ENCODE results near the gene SLC19A3.
"Not testable (repeated sequence)": the region's sequence is repeated elsewhere in the genome, so short reads cannot be mapped to it uniquely, and the experiment has no call there.

The SLC19A3 gene

DNA sequence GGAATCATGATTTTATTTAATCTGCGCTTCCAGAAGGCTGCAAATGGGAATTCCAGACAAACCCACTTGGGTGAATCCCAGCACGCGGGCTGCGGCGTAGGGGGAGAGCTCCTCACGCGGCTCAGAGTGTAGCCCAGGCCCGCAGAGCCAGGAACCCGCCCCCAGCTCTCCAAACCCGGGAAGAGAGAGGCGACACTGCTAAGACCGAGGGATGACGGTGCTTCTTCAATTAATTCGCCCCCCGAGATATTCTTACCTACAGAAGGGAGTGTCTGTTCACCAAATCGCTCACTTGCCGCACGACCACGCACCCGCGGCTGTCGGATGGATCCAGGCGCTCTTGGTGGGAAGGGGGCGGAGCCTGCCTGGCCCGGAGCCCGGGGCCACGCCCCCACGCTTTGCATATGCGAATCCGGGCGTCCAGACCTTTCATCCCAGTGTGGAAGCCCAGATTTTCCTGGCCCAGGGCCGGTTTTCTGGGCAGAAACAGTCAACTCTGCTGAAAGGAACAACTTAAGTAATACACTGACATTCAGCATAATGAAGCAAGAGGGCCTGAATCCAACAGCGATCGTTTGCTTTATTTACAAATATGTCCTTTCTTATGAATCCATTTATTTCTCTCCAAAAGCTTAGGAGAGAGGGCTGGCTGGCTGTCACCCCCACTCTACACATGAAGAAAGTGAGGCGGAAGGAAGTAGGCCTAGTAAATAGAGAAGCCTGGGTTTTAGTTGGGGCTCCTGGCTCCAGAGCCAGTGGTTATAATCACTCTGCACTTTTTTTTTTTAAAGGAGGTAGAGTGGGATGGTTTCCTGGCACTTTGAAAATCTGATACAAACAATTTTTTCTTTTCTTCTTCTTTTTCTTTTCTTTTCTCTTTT is at the start of gene SLC19A3:
SLC19A3 (minus strand) TSS at position 342 of the 881 bp plus-strand sequence. CDS start 15,710 bp downstream, outside the sequence.
- FAIRE-seq, result no peak
- no peak for DNase-seq (ENCODE audit: low spot score)

DNA sequence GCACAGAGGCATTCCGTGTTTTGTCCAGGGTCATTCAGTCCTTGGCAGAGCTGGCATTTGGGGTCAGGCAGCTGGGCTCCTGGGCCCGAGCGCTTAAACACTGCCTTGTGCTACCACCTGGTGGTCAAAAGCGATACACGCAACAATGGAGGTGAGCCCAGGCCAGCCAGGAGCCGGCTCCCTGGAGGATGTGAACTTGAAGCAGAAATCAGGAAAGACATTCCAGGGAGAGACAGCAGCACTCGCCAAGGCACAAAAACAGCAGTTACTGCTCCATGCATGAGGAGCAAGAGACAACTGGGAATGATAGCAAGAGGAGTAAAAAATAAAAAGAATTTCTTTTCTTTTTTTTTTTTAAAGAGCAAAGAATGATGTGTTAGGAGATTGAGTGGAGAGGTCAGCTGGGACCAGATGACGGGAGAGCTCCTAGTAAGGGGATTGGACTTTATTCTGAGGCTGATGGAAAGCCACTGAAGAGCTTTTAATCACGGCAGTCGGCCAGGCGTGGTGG is 48.6 kb upstream of the SLC19A3 start:
- FAIRE-seq, result no peak

DNA sequence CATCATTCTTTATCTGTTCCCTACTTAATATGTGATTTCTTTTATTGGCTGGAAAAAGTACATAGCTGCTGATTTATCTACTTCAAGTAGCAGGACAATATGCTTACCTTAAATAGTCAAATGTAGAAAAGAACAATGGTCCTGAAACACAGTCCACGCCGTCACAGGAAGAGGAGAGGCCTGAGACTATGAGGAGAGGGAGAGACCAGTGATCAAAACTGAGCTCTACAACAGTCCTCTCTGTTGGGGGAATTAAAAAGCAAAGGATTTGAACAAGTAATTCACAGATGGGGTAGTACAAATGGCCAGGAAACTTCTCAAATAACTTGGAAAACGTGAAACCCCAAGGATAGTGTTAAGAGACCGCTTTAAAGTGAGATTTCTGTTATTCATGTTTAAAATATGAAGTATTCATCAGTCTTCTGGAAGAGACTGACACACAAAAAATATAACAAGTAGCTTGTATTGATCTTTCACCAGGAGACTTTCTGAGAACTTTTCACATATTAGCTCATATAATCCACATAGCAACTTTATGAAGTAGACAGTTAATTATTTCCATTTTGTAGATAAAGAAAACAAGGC is 48.1 kb upstream of the SLC19A3 start:
- no peak for FAIRE-seq
- no peak for DNase-seq (ENCODE audit: low spot score)

More for the DNA sequence above, 48.6 kb upstream of the SLC19A3 start:
- DNase-seq (ENCODE audit: low spot score), result peak; percentile 84

DNA sequence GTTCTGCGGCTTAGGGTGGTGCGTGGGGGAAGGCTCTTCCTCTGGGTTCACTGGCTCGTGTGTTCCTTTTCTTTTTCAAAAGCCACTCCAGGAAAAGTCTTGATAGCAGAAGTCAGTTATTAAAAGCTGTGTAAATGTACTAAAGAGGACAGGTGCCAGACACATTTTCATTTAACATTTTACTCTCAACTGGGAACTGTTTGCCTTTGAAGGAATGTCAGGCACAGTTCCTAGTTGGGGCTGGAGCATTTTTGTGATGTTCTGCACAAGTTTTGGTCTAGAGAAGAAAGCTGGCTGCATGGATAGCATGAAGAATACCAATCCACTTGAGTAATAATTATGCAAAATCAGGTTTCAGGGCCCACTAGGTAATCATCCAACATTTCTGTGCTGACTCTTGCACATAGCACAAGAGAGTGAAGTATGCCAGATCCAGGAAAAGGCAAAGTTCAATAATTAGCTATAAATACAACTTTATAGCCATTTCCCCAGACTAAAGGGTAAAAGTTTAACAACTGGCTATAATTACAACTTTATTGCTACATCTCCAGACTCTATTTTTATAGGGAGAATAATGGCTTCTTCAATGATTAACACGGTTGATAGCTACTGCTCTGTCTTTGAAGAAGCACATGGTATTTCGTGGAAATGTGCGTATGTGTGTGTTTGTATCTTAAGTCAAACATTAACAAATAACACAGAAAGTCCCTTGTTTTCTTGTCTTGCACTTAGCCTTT is 44.1 kb upstream of the SLC19A3 start:
- DNase-seq (ENCODE audit: low spot score) (no peak), FAIRE-seq (no peak)

DNA sequence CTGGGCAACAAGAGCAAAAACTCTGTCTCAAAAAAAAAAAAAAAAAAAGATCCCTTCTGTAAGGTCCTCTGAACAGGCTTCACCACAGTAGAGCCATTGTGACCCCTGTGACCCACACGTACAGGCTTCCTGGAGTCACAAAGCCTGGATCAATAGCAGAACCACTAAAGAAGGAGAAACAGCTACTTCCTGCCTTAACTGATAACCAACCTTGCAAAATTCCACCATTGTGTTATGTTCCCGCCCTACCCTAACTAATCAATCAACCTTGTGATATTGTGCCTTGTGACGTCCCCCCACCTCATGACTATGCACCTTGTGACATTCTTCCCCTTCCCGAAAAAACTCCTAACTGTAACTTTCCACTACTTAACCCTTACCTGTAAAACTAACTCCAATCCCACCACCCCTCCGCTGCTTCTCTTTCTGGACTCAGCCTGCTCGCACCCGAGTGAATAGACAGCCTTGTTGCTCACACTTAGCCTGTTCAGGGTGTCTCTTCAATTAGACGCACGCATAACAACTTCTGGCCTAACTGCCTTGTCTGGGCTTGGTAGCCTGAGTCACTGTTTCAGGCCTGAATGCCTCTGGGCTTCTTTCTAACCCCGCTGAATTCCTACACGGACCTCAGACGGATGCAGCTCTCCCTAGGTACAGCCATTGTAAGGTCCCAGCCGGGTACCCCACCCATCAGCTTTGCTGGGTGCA is 41.7 kb upstream of the SLC19A3 start:
- no peak for FAIRE-seq
- no peak for DNase-seq (ENCODE audit: low spot score)

DNA sequence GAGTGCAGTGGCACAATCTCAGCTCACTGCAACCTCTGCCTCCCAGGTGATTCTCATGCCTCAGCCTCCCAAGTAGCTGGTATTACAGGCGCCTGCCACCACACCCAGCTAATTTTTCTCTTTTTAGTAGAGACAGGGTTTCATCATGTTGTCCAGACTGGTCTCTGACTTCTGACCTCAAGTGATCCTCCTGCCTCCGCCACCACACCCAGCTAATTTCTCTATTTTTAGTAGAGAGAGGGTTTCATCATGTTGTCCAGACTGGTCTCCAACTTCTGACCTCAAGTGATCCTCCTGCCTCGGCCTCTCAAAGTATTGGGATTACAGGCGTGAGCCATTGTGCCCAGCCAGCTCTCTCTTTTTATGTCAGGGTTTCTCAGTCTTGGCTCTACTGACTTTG is 38.4 kb upstream of the SLC19A3 start:
- DNase-seq (ENCODE audit: low spot score); FAIRE-seq: not testable (repeated sequence)

DNA sequence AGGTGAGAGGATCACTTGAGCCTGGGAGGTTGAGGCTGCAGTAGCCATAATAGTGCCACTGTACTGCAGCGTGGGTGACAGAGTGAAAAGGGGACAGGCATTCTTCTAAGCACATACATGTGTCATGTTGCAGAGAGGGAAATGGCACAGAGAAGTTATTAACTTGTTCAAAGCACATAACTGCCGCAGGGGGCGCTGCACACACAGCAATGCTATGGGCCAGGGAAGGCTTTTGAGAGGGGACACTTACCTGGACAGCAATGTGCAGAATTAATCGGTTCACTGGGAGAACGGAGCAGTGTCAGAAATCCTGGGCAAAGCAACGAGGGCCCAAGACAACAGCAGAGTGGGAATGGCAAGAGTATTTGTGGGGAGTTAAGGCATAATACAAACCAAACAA is 30.3 kb upstream of the SLC19A3 start:
- FAIRE-seq, result no peak

DNA sequence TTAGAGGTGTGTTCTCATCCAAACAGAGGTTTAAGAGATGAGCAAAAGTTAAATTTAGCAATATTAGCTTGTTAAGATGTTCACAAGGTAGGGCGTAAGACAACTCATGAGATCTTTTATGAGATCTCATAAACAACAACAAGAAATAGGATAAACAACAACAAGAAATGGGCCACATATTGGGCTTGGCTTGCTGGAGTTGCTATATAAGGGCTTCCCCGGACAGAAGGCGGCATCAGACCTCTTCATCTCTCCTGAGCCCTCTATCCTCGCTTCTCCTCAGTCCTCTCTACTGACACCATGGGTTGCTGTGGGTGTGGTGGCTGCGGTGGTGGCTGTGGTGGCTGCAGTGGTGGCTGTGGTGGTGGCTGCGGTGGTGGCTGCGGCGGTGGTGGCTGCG is 27.8 kb upstream of the SLC19A3 start, which contains the start of gene SCYGR8:
SCYGR8 (plus strand) TSS at position 301 of the 400 bp plus-strand sequence; CDS start at position 301, 0 bp downstream.
- DNase-seq (ENCODE audit: low spot score) (no peak), FAIRE-seq (no peak)

More for the DNA sequence above, 30.3 kb upstream of the SLC19A3 start:
- no peak for DNase-seq (ENCODE audit: low spot score)

DNA sequence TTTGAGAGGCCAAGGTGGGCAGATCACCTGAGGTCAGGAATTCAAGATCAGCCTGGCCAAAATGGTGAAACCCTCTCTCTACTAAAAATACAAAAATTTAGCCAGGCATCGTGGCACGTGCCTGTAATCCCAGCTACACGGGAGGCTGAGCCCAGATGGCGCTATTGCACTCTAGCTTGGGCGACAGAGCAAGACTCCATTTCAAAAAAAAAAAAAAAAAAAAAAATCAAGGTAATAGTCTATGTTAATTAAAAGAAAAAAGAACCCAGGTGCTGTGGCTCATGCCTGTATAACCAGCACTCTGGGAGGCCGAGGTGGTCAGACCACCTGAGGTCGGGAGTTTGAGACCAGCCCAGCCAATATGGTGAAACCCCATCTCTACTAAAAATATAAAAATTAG is 22.9 kb upstream of the SLC19A3 start:
- DNase-seq (ENCODE audit: low spot score); FAIRE-seq: not testable (repeated sequence)

DNA sequence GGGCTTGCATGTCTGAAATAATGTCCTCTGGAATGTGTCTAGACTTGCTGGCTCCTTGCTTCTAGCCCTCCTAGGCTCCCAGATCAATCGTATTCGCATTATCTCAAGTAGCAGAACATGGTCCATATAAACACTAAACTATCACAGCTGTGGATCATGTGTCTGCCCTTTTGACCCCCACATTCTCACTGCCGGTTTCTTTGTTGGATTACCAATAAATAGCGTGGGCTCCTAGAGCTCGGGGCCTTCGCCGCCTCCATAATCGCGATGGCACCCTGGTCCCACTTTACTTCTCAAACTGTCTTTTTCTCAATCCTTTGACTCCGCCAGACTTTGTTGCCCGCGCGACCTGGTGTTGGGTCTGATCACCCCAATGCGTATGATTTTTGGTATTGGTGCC is 21.5 kb upstream of the SLC19A3 start:
- FAIRE-seq, result no peak
- DNase-seq (ENCODE audit: low spot score), result no peak

DNA sequence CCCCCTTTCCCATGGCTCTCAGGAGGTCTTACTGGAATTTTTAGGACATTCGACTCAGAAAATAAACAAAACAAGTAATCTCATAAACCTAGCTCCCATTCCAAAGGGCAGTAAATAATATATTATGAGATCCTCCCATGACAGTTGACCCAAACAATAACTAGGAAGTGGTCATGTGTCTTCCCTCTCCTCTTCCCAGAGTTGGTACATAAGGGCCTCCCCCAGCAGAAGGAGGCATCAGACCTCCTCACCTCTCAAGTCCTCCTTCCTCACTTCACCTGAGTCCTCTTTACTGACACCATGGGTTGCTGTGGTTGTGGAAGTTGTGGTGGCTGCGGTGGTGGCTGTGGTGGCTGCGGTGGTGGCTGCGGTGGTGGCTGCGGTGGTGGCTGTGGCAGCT is 10.2 kb upstream of the SLC19A3 start, which contains the start of gene SCYGR7:
SCYGR7 (plus strand) TSS at position 301 of the 400 bp plus-strand sequence; CDS start at position 301, 0 bp downstream.
- FAIRE-seq (no peak), DNase-seq (ENCODE audit: low spot score) (no peak)

DNA sequence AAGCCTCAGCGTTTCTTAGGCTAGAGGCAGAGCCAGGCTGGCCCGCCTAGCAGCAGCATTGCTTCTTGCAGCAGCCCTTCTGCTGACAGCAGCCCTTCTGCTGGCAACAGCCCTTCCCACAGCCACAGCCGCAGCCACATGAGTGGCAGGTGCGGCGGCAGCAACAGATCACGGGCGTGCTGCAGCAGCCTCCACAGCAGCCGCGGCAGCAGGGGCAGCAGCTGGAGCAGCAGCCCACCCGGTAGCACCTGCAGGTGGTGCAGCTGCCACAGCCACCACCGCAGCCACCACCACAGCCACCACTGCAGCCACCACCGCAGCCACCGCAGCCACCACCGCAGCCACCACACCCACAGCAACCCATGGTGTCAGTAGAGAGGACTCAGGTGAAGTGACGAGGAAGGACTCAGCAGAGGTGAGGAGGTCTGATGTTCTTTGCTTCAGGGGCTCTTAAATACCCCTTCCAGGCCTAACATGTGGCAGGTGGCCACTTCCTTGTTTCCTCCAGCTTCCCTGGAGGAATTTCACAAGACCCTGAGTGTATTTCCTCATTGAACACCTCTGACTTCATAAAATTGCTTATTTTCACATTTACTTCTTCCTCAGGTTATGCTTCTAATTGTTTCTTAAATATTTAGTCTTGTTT is 6.7 kb upstream of the SLC19A3 start, which contains the start of gene SCYGR6:
SCYGR6 (minus strand) TSS at position 364 of the 646 bp plus-strand sequence; CDS start at position 364, 0 bp downstream.
- FAIRE-seq (no peak), DNase-seq (ENCODE audit: low spot score) (no peak)

DNA sequence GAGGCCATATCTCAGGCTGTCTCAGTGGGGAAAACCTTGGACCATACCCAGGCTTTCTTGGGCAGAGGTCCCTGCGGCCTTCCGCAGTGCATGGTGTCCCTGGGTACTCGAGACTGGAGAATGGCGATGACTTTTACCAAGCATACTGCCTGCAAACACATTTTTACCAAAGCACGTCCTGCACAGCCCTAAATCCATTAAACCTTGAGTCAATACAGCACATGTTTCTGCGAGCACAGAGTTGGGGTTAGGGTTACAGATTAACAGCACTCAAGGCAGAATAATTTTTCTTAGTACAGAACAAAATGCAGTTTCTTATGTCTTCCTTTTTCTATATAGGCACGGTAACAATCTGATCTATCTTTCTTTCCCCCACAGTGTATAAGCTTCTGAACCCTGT is 5.0 kb upstream of the SLC19A3 start:
- FAIRE-seq; DNase-seq (ENCODE audit: low spot score): not testable (repeated sequence)

DNA sequence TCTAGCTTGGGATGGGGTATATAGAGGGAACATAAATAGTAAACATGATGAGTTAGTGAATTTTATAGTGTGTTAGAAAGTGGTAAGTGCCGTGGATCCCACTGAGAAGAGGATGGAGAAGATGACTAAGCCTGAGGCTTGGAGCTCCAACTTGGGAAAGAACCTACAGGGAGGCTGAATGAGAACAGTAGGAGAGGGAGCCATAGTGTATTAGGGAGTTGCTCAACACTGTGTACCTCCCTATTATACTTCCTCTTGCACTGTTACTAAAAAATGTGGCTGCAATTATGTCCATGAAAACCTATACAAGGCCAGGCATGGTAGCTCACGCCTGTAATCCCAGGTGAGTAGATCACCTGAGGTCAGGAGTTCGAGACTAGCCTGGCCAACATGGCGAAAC is 2.9 kb upstream of the SLC19A3 start:
- no peak for FAIRE-seq
- DNase-seq (ENCODE audit: low spot score), result no peak

DNA sequence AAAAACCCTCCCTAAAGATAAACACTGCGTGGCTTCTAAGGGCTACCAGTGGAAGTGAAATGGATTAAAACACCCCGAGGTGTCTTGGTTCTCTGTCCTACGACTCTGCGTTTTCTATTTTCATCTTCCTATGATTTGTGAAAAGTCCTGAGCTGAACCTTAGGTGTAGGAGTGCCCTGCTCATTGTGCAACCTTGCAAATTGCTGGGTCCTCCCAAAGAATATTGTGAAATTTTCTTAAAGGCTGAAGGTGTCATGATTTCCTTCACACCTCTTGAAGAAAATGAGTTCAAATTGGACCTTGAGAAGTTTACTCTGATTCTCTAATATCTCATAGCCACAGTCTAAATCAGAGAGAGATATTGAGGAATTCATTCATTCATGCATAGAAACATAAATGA is 1.8 kb upstream of the SLC19A3 start:
- no peak for FAIRE-seq

DNA sequence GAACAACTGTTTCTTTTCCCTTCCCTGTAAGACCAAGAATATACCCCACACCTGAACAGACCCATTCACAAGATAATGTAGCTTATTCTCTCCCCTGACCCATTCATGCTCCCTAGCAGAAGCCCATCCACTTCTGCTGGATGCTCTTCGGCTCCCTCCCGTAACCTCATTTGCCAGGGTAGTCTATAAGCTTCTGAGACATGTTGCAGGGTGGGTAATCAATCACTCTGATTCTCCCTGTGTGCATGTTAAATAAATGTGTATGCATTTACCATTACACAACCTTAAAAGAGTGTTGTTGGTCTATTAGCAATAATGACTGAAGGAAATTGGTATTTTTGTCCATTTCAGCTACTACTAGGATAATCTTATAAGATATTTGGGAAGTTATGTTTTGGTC is 1.3 kb downstream of the SLC19A3 start:
- no peak for FAIRE-seq
- no peak for DNase-seq (ENCODE audit: low spot score)

More for the DNA sequence above, 1.8 kb upstream of the SLC19A3 start:
- DNase-seq (ENCODE audit: low spot score), result no peak

DNA sequence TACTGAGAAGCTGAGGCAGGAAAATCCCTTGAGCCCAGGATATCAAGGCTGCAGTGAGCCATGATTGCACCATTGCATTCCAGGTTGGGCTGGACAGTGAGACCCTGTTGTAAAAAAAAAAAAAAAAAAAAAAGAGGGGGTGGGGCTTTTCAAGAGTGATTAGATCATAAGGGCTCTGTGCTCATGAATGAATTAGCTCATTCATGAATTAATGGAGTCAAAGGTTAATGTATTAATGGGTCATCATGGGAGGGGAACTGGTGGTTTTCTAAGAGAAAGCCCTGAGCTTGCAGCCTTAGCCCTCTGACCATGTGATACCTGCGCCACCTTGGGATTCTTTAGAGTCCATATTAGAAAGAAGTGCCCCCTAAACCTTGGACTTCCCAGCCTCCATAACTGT is 4.5 kb downstream of the SLC19A3 start:
- FAIRE-seq (no peak), DNase-seq (ENCODE audit: low spot score) (no peak)

DNA sequence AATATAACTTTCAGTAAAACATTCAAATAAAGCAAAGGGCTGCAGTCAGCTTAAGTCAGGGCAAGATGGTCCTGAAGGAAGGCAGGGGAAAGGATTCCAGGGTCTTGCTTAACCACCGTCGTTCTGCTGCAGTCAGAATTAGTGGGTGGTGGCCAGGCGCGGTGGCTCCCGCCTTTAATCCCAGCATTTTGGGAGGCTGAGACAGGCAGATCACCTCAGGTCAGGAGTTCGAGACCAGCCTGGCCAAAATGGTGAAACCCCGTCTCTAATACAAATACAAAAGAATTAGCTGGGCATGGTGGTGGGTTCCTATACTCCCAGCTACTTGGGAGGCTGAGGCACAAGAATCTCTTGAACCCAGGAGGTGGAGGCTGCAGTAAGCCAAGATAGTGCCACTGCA is 6.8 kb downstream of the SLC19A3 start:
- FAIRE-seq, result no peak

DNA sequence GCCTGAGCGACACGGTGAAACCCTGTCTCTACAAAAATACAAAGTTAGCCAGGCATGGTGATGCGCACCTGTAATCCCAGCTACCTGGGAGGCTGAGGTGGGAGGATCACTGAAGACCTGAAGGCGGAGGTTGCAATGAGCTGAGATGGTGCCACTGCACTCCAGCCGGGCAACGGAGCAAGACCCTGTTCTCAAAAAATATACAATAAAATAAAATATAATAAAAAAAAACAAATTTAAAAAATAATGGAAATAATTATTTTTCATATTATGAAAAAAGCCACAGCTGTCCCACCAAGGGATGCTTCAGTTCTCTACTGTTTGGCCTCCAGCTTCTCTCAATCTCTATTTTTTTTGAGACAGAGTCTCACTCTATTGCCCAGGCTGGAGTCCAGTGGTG is 10.4 kb downstream of the SLC19A3 start:
- no peak for DNase-seq (ENCODE audit: low spot score)

More for the DNA sequence above, 6.8 kb downstream of the SLC19A3 start:
- no peak for DNase-seq (ENCODE audit: low spot score)

DNA sequence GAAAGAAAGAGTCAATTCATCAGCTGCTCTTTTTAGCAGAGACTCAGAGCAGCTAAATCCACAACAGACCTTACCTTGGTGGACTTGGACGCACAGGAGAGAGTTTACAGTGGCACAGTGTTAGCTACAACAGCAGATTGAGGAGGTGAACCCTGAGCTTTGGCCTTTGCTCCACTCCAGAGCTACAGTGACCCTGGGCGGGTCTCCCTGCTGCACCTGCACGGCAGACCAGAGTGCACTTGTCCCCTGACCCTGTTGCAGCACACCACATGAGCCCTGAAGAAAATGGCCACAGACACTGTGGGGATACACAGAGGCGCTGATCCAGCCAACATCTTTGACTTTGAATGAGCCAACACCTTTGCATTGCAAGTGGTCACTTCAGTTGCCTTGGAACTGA is 11.0 kb downstream of the SLC19A3 start:
- DNase-seq (ENCODE audit: low spot score) (no peak), FAIRE-seq (no peak)

More for the DNA sequence above, 10.4 kb downstream of the SLC19A3 start:
- no peak for FAIRE-seq

All from urothelium cell line (cell line).